IgD-negative memory B cell (primary cell): ENCODE results near the gene RRAGD. TPM values are rescaled to one million over a fixed set of nuclear protein-coding genes. Genes with fewer than 3 reads are reported as not detected.

Experiments used
- H3K27ac Mint-ChIP-seq, 3 donors: one replicate each; pipeline ENCODE4 v1.8.0; 2020 to 2022; ENCODE audit warnings: mild to moderate bottlenecking in 3 of 3, mixed read lengths in 3 of 3, moderate library complexity in 1 of 3
- H3K27me3 Mint-ChIP-seq: one replicate; pipeline ENCODE4 v1.8.0; 2021; ENCODE audit warnings: mixed read lengths
- H3K36me3 Mint-ChIP-seq: one replicate; pipeline ENCODE4 v1.8.0; 2020; ENCODE audit warnings: mild to moderate bottlenecking, mixed read lengths
- H3K4me1 Mint-ChIP-seq, 3 donors: one replicate each; pipeline ENCODE4 v1.8.0; 2020 to 2022; ENCODE audit warnings: mixed read lengths in 3 of 3, mild to moderate bottlenecking in 1 of 3
- H3K4me3 Mint-ChIP-seq, 4 donors: one replicate each; pipeline ENCODE4 v1.8.0; 2020 to 2022; ENCODE audit warnings: mild to moderate bottlenecking in 4 of 4, mixed read lengths in 4 of 4, moderate library complexity in 3 of 4
- H3K9me3 Mint-ChIP-seq, 3 donors: one replicate each; pipeline ENCODE4 v1.8.0; 2020 to 2021; ENCODE audit warnings: mixed read lengths in 3 of 3, mild to moderate bottlenecking in 1 of 3
- polyA plus RNA-seq: library from polyadenylated mRNA; unstranded; fragments of 300-500 nt; fragmentation: Illumina TruSeq; gene quantifications from one replicate; pipeline ENCODE4 v1.2.3, GENCODE V29; 2021

The RRAGD gene
- polyA plus RNA-seq, 1 donor from 2014 or later: 1.0 TPM

DNA sequence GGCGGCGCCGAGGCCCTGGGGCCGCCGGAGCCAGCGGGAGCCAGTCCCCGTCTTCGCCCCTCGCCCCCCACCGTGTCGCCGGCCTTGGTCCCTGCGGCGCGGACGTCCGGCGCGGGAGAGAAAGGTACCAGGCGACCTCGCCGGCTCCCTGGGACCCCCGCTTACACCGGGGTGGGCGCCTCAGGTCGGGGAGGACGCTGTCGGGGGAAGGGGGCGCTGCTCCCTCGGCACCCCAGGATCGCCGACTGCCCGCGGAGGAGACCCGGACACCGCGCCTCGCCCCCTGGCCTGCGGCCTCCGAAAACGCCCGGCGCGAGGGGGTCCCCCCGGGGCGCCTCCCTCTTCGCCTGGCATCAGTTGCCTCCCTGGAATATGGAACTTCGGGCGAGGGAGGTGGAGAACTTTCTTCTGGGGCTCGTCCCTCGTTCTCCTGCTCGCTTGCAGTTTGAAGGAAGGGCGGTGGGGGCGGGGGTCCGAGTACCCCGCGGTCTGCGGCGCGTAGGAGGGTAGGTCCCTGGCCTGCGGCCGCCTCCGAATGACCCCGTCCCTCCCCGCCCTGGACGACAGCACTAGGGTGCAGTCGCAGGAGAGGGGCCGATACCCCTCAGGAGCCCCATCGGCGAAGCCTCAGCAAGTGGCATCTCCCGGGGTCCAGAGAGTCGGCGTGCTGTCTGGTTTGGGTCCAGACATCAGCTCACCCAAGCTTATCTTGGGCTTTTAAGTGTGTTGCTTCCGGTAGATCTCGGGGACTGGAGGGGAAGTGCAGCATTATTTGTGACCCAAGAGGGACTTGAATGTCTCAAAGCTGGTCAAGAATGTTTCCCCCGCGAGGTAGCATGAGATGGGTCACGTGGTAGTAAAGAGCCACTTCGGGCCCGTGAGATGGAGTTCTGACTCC lies 21.4 kb upstream of the RRAGD start:
- Mint-ChIP-seq H3K27me3 (no peaks in the 10 kb centered on the region), H3K27ac (peak overlapping the region in 2 of 3 donors; percentile 51 to 81), H3K4me1 (peaks cover 9 to 18% (median 10%) of the 10 kb centered on the region in 3 donors), H3K9me3 (no peaks in the 10 kb centered on the region), H3K36me3 (no peaks in the 10 kb centered on the region), H3K4me3 (peak overlapping the region; percentile 85 to 96 (median 94))

DNA sequence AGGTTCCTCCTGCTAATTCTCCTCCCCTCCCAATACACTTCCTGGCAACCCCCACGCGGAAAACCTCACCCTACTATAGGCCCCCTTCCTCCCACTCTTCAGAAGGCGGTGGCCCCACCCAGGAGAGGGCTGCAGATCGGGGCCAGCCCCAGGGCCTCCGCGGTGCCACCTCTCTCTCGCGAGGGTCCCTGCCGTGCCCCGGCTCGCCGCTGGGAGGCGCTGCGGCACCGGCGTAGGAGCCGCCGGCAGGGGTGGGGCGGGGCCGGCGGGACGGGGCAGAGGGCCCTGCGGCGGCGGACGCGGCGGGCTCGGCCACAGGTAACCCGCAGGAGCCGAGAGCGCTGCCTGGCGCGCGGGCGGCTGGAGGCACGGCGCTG lies 20.8 kb upstream of the RRAGD start, which contains the start of gene ANKRD6:
Gene ANKRD6 (plus strand): TSS at position 278 of the 377 bp plus-strand sequence. CDS start 133,825 bp downstream, outside the sequence.
- peak within 1 kb of the TSS; percentile 85 to 96 (median 94) for H3K4me3 Mint-ChIP-seq
- peaks cover 2% of the 10 kb centered on the region for H3K27me3 Mint-ChIP-seq
- H3K27ac Mint-ChIP-seq: peak within 1 kb of the TSS in 2 of 3 donors; percentile 51 to 82
- H3K9me3 Mint-ChIP-seq: no peaks in the 10 kb centered on the region
- H3K36me3 Mint-ChIP-seq: no peaks in the 10 kb centered on the region
- peaks cover 9 to 14% (median 10%) of the 10 kb centered on the region in 3 donors for H3K4me1 Mint-ChIP-seq

DNA sequence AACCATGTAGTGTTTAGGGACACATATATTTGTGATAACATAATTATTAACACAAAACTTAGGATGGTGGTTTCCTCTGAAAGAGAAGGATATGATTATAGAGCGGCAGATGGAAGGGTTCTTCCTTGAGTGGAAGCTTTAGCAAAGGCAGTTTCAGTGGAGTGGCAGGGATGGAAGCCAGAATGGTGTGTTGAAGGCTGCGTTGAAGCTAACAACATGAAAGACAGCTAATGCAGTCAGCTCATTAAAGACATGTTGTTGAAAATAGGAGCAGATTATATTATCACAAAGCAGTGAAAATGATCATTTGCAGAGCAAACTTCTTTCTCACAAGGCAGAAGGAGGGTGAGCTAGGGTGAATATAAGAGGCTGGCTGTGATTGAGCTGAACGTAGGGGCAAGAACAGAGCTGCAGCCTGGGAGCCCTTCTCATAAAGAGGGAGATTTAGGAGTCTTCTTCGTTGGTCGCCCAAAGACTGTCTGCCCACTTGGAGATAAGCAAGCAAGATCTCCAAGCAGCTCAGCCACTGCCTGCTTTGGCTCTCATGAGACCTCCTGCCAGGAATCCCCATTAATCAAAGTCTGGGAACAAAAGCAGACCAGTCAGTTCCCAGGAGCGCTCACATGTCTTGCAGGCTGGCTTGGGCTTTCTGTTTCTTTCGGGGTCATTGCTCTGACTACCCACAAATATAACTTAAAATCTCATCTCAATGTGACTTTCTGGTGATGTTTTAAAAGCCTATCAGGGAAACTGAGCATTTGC lies 18.3 kb upstream of the RRAGD start:
- peak overlapping the region in 3 of 4 donors; percentile 0 to 79 (median 32) for H3K4me3 Mint-ChIP-seq
- peaks cover 6 to 9% (median 8%) of the 10 kb centered on the region in 3 donors for H3K4me1 Mint-ChIP-seq

DNA sequence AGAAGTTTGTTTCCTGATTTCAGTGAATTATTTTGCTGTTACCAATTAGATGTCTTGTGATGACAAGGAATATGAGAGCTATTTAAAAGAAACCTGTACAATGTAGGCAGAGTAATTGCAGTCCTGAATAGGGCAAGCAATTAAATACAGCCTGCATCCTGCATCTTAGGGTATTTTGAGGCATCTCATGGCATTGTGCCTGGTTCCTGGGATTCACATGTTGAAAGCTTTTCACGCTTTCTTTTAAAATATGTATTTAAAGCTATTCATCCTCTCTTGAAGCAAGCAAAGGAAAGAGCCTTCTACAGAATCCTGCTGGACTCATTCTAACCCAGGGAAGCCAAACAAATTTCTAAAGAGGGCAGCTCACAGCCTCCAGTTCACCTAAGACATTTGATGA lies 4.7 kb upstream of the RRAGD start:
- peaks cover 29% of the 10 kb centered on the region for H3K27me3 Mint-ChIP-seq
- no peak overlapping the region for H3K27ac Mint-ChIP-seq
- H3K4me1 Mint-ChIP-seq: peaks cover 5 to 10% (median 6%) of the 10 kb centered on the region in 3 donors

More for the DNA sequence above, 18.3 kb upstream of the RRAGD start:
- Mint-ChIP-seq H3K9me3 (no peaks in the 10 kb centered on the region), H3K27me3 (peaks cover 2% of the 10 kb centered on the region), H3K27ac (no peak overlapping the region), H3K36me3 (no peaks in the 10 kb centered on the region)

DNA sequence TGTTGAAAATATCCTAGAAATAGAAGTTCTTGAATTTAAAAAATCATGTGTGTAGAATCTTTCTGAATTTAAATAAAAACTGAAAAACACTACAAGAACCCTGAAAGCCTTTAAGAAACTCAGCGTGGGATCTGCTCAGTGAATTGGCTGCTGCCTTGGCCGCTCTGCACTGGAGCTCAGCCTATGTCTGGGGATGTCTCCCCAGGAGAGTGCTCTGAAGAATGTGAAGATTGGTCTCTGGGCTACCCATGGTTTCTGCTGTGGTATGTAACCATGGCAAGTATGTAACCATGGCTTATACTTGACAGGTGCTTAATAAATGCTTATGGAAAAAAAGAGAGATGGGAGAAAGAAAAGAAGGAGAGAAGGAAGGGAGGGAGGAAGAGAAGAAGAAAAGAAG lies 3.1 kb upstream of the RRAGD start:
- H3K9me3 Mint-ChIP-seq: peaks cover 0 to 2% (median 0%) of the 10 kb centered on the region in 3 donors
- no peaks in the 10 kb centered on the region for H3K36me3 Mint-ChIP-seq
- H3K4me3 Mint-ChIP-seq: peak overlapping the region in 1 of 4 donors; percentile 99
- no peak overlapping the region for H3K27ac Mint-ChIP-seq
- H3K27me3 Mint-ChIP-seq: peaks cover 26% of the 10 kb centered on the region
- peaks cover 13% of the 10 kb centered on the region in 3 donors for H3K4me1 Mint-ChIP-seq

More for the DNA sequence above, 4.7 kb upstream of the RRAGD start:
- Mint-ChIP-seq H3K4me3 (peak overlapping the region in 1 of 4 donors; percentile 63), H3K9me3 (peaks cover 0 to 2% (median 0%) of the 10 kb centered on the region in 3 donors), H3K36me3 (no peaks in the 10 kb centered on the region)

DNA sequence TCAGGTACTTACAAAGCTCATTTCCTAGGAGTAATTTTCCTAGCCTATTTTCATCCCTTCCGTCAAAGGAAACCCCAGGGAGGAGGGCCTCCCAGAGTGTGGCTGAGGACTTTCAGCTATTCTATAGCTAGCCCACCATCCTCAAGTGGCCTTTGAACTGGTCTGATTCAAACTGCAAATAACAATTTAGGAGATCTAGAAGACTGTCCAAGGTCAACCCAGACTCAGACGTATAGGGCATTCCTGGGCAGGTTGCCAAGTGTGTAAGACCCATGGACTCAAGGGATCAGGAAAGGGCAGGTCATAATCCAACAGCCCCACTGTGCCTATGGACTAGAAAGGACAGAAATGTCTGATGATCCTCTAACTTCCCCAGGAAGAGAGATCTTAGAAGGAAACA lies 2.1 kb upstream of the RRAGD start:
- H3K4me3 Mint-ChIP-seq: peak overlapping the region in 2 of 4 donors; percentile 9 to 99
- peaks cover 13% of the 10 kb centered on the region in 3 donors for H3K4me1 Mint-ChIP-seq
- H3K9me3 Mint-ChIP-seq: no peaks in the 10 kb centered on the region
- no peaks in the 10 kb centered on the region for H3K36me3 Mint-ChIP-seq
- H3K27me3 Mint-ChIP-seq: peaks cover 26% of the 10 kb centered on the region
- H3K27ac Mint-ChIP-seq: no peak overlapping the region

DNA sequence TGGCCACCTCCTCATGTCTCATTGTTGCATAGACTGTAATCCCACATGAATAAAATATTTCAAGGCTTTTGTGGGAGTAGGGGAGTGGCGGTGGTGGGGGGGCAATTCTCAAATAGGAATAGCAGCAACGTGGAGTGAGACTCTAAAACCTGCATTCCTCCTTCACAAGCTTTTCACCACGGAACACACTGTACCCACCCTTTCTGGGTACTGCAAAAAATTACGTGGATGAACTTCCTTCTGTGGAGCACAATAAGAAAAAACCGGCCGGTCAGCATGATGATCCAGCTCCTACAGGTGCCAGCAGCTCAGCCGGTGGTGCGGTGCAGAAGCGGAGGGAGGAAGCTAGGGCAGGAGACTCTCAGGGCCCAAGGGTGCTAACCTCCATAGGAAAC lies 930 bp upstream of the RRAGD start:
- H3K4me3 Mint-ChIP-seq: peak overlapping the region; percentile 91 to 99 (median 96)
- H3K36me3 Mint-ChIP-seq: no peaks in the 10 kb centered on the region
- H3K9me3 Mint-ChIP-seq: no peaks in the 10 kb centered on the region
- peaks cover 13% of the 10 kb centered on the region in 3 donors for H3K4me1 Mint-ChIP-seq
- H3K27ac Mint-ChIP-seq: peak overlapping the region in 2 of 3 donors; percentile 1 to 51
- H3K27me3 Mint-ChIP-seq: peaks cover 22% of the 10 kb centered on the region

DNA sequence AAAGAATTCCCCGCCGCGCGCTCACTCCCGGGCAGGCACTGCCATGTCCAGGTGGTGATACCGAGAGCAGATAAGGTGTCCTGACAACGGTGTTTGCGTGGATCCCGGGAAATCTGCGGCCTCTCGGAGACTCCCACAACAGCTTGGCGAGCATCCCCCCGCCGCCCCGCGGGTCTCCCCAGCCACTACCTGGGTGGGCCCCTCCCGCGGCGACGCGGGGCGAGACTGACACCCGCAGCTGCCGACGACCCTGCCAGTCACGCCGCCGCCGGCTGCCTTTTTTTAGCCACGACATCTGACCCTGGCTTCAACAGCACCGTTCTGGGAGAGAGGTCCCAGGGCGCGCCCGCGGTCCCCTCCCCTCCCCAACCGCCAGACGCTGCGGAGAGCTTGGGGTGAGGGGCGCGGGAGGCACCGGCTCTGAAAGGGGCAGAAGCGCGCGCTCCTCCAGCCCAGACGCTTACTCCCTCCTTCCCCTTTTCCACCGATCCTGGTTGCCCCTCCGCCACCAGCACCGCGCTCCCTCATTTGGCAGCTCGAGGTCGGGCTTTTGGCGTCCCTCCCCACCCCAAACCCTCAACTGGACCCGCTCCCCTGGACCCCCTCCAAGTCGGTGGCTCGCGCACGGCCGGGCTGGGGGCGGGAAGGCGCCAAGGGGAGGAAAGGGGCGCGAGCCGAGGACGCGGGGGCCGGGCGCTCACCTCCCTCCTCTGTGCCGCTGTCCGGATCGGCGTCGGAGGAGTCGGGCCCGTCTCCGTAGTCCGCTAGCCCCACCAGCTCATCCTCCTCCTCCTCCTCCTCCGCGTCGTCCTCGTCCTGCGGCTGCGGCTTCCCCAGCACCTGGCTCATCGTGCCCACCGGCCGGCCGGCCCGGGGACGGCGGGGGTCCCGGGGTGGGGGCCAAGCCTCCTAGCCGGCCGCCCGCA lies 665 bp downstream of the RRAGD start:
- Mint-ChIP-seq H3K27me3 (peaks cover 16% of the 10 kb centered on the region), H3K27ac (peak overlapping the region in 1 of 3 donors; percentile 76), H3K9me3 (no peaks in the 10 kb centered on the region), H3K36me3 (no peaks in the 10 kb centered on the region), H3K4me3 (peak overlapping the region; percentile 83 to 99 (median 90)), H3K4me1 (peaks cover 13% of the 10 kb centered on the region in 3 donors)

DNA sequence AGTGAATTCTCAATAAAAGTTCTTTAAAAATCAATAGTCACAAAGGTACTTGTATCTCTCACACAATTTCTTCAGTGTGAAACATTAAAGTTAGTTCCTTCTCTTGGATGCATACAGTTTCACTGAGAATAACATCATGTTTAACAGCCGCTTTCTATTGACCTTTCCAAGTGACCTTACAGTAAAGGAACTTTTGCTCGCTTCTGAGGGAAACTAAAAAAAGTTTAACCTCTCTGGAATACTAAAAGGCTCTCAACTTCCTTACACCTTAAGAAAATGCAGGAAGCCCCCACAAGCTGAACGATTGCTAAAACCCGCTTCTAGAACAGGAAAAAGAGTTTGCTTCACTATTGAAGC lies 1.3 kb downstream of the RRAGD start:
- H3K27ac Mint-ChIP-seq: peak overlapping the region in 1 of 3 donors; percentile 76
- peak overlapping the region; percentile 83 to 99 (median 90) for H3K4me3 Mint-ChIP-seq
- H3K4me1 Mint-ChIP-seq: peaks cover 13% of the 10 kb centered on the region in 3 donors
- peaks cover 15% of the 10 kb centered on the region for H3K27me3 Mint-ChIP-seq
- no peaks in the 10 kb centered on the region for H3K36me3 Mint-ChIP-seq
- no peaks in the 10 kb centered on the region for H3K9me3 Mint-ChIP-seq

DNA sequence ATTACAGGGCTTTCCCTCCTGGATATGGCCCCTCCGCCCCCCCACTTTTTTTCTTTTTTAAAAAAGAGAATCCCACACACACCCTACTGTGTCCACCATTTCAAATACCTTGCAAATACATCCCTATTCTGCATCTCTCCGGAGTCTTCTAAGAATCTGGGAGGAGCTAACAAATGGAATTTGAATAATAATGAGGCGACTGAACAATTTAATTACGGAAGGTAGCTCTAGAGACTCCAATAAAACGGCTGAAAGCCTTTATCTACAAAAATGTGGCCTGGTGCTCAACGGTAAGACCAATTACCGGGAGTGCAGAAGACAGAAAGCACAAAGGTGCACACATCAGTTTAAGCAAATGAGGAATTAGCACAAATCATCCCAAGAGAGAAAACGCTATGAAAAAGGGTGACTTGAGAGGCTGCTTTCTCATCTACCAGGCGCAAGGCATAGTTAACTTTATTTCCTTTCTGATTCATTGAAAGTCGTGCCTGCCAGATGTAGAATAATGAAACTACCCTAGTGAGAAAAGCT lies 1.8 kb downstream of the RRAGD start:
- peak overlapping the region in 1 of 3 donors; percentile 76 for H3K27ac Mint-ChIP-seq
- H3K9me3 Mint-ChIP-seq: no peaks in the 10 kb centered on the region

DNA sequence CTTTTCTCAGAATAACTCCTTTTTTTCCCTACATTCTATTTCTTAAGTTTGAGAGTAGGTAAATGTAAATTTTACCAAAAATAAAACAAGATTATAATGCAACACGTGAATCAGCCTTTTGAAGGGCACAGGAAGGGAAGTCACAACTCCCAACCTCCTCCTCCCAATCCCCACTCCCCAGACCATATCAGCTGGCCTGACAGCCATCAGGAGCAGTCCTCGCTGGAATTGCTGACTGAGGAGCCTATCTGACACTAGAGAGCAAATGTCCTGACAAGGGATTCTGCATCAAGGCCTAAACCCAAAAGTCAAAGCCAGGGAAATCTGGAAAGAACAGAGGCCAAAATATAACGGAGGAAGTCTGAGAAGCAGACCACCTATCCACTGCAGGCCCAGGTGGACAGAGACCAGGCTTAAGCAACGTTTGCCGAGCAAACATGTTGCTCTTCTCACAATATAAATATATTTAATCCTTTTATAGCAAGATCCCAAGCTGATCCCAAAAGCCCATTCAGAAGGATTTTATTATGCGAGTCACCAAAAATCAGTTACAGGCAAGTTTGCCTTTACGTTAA lies 2.5 kb downstream of the RRAGD start:
- Mint-ChIP-seq H3K27me3 (peaks cover 9% of the 10 kb centered on the region), H3K4me1 (peaks cover 13% of the 10 kb centered on the region in 3 donors), H3K9me3 (no peaks in the 10 kb centered on the region), H3K4me3 (peak overlapping the region in 1 of 4 donors; percentile 99), H3K36me3 (no peaks in the 10 kb centered on the region), H3K27ac (no peak overlapping the region)

More for the DNA sequence above, 1.8 kb downstream of the RRAGD start:
- peaks cover 13% of the 10 kb centered on the region in 3 donors for H3K4me1 Mint-ChIP-seq
- H3K4me3 Mint-ChIP-seq: peak overlapping the region; percentile 83 to 99 (median 90)
- peaks cover 12% of the 10 kb centered on the region for H3K27me3 Mint-ChIP-seq
- H3K36me3 Mint-ChIP-seq: no peaks in the 10 kb centered on the region

DNA sequence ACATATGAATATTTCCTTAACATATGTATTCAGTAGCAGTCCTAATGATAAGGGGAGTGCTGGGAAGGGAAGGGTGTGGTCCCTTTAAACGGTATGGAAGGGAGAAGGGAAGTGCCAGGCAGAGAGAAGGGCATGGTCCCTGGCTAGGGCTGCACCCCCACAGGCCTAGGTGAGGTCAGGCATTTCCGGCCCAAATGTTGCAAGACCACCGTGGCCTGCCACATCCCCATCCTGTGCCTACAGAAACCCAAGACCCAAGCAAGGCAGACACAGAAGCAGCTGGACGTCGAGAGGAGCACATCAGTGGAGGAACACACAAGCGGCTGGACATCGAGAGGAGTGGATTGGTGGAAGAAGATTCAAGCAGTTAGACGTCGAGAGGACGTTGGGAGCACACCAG lies 5.9 kb downstream of the RRAGD start:
- Mint-ChIP-seq H3K36me3 (no peaks in the 10 kb centered on the region), H3K4me3 (no peak overlapping the region), H3K4me1 (peaks cover 7 to 11% (median 7%) of the 10 kb centered on the region in 3 donors), H3K27ac (peak overlapping the region in 1 of 3 donors; percentile 41), H3K27me3 (peaks cover 4% of the 10 kb centered on the region), H3K9me3 (no peaks in the 10 kb centered on the region)

DNA sequence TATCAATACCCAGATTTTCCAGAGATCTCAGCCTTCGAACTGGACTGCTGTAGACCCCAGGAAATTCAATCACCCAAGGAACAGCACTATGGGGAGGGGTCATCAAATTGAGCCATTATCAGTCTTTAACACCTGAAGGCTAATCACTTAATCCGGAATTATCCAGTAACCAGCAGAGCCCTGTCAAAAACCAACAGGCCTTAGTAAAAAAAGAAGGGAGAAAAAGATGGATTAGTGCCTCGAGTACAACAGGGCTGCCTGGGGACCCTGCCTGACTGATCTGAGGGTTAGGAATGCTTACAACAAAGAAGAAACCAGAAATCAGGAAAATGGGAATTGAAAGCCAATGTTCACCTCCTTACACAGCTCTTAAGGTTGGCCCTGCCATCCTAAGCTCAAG lies 7.6 kb downstream of the RRAGD start:
- H3K27ac Mint-ChIP-seq: no peak overlapping the region
- H3K4me1 Mint-ChIP-seq: peaks cover 0 to 3% (median 3%) of the 10 kb centered on the region in 3 donors
- peaks cover 1% of the 10 kb centered on the region for H3K36me3 Mint-ChIP-seq
- H3K9me3 Mint-ChIP-seq: no peaks in the 10 kb centered on the region
- H3K27me3 Mint-ChIP-seq: peaks cover 4% of the 10 kb centered on the region
- no peak overlapping the region for H3K4me3 Mint-ChIP-seq
